HG03521 (cell line): ENCODE results near the gene TFDP1.
"Not testable (repeated sequence)": the region's sequence is repeated elsewhere in the genome, so short reads cannot be mapped to it uniquely, and the experiment has no call there.

ENCODE experiments used
- ATAC-seq: cut with Tn5 transposase; IDR thresholded peaks from one replicate; pipeline ENCODE4 v1.9.1; 2021; ENCODE audit warnings: mild to moderate bottlenecking, moderate library complexity; ENCODE audit not compliant: unreplicated experiment

TFDP1 gene

DNA sequence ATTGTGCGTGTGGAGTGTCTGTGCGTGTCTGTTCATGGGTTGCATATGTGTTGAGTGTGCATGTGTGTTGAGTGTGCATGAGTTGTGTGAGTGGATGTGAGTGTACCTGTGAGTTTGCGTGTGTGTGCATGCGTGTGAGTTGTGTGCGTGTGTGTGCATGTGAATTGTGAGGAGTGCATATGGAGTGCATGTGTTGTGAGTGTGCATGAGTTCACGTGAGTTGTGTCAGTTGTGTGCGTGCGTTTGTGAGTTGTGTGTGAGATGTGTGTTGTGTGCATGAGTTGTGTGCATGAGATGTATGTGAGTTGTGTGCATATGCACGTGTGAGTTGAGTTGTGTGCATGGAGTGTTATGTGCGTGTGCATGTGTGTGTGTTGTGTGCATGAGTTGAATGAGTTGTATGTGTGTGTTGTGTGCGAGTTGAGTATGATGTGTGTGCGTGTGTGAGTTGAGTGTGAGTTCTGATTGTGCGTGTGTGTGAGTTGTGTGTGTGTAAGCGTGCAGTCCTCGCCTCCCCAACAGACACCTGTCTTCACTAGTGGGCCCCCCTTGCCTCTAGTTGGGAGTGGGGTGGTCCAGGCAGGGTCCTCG is 29.3 kb downstream of the TFDP1 start:
- ATAC-seq = no peak

GRCh38 chr13:113616281-113616906 is 31.8 kb downstream of the TFDP1 start:
- ATAC-seq = no peak

DNA sequence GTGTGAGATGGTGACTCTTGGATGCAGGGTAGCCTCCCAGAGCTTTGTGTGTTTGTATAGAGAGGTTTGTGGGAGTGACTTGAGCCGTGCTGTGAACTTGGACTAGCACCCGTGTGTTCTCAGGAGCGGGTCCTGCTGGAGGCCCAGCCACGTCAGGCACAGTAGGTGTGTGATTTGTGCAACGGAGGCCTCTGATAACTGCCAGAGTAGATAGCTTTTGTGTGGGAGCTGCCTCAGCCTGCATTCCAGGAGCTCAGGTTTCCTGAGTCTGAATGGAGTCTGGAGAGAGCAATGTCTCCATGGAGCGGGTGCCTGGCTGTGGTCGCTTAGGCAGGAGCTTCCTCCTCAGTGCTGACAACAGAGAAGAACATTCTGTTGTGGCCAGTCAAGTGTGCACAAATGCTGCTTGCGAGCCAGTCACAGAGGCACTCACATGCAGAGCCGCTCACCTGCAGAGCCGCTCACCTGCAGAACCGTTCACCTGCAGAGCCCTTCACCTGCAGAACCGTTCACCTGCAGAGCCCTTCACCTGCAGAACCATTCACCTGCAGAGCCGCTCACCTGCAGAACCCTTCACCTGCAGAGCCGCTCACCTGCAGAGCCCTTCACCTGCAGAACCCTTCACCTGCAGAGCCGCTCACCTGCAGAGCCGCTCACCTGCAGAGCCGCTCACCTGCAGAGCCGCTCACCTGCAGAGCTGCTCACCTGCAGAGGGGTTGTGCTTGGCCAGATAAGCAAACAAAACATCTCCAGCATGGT is 32.6 kb downstream of the TFDP1 start:
- ATAC-seq = no peak

DNA sequence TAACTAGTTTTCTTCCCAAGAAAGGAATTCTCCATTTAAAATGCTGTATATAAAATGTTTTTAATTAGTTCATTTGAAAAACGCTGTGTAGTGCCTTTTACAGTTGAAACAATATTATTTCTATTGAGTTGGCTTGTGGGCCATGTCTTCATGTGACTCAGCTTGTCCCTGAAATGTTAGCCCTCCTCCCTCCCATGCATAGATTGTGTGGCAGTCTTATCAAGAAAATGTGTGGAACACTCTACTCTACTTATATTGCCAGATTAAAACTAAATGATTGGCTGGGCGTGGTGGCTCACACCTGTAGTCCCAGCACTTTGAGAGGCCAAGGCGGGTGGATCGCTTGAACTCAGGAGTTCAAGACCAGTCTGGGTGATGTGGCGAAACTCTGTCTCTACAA is 33.4 kb downstream of the TFDP1 start:
- no peak for ATAC-seq

DNA sequence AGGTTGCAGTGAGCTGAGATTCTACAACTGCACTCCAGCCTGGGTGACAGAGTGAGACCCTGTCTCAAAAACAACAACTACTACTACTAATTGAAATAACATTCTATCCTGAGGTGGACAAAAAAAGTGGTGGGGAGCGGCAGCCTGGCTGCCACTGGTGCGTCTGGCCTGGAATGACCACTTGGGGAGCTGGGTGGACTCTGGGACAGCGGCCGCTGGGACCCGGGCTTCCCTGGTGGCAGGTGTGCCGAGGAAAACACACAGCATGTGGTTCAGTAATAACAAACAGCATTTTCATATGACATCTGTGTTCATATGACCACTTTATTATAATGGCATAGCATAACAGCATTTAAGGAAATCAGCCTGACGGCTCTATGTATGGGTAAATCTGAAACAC is 33.9 kb downstream of the TFDP1 start:
- no peak for ATAC-seq

- no peak for ATAC-seq
These were observed 35.7 kb downstream of the TFDP1 start for GRCh38 chr13:113620036-113620796.

GRCh38 chr13:113621046-113621445 is 36.5 kb downstream of the TFDP1 start:
- no peak for ATAC-seq

- not testable (repeated sequence) for ATAC-seq
These were observed 36.9 kb downstream of the TFDP1 start for GRCh38 chr13:113621498-113621897.

DNA sequence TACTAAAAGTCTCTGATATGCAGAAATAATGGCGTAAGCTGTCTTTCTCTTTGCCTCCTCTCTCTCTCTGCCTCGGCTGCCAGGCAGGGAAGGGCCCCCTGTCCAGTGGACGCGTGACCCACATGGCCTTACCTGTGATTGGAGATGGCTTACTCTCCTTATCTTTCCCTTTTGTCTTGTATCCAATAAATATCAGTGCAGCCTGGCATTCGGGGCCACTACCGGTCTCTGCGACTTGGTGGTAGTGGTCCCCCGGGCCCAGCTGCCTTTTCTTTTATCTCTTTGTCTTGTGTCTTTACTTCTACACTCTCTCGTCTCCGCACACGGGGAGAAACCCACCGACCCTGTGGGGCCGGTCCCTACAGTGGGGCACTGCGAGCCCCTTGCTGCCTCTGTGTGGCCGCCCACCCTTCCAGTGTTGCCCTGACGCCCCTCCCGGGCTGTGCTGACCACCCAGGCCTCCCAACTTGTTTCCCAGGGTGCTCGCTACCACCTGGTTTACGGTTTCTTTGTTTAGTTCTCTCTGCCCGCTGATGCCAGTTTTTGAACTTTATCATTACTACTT is 37.5 kb downstream of the TFDP1 start:
- ATAC-seq = not testable (repeated sequence)

DNA sequence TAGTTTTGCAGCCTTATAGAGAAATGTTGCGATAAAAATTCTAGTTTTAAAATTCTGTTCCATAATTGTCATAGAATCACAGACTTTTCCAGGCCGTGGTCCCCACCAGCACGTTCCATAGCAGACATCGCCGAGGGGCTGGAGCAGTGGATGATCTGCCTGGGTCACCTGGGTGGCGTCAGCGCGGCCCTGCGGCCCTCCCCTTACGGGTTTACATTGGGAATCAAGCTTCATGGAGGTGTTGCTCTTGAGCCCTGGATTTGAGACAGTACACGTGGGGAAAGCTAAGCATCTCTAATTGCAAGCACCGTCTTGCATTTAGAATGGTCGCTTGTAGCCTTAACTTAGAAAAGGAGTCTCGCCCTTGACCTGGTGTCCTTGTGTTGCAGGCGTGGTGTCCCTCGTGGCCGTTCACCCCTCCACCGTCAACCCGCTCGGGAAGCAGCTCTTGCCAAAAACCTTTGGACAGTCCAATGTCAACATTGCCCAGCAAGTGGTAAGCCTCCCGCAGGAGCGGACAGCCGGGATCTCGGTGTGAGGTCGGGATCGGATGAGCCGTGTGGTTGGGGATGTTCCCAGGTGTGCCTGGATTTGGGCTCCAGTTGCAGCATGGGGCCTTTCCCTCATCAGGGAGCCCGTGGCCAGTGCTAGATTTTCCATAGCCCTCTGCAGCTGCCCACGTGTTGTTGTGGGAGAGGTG is 38.4 kb downstream of the TFDP1 start:
- no peak for ATAC-seq

DNA sequence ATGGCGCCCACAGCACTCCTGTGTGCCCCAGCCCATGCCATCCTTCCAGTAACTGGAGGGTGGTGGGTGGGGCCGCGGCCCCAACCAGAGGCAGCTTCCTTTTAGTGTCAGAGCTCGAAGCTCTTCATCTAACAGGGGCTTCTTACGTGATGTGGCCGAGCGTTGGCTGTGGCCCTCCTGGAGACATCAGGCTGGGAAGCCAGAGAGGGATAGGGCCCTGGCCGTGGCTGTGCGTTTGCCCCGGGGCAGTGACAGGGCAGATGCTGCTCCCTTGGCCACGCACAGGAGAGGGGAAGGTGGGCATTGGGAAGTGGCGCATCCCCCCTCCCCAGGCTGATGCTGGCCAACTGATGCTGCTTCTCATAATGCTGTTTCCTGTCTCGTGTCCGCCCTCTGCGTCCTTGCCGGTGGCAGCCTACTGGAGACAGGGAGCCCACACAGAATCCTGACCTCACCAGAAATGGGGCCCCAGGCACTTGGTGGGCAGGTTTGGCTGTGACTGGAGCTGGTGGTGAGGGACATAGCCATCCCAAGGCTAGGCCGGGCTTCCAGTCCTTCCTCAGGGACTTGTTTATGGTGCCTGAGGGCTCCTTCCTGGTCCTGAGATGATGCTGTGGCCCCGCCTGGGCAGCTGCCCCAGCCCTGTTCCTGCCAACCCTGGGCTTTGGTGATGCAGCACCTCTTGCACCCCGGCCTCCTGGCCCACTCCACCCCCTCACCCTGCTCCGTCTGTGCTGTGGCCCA is 39.1 kb downstream of the TFDP1 start:
- no peak for ATAC-seq

GRCh38 chr13:113624235-113624587 is 39.7 kb downstream of the TFDP1 start:
- no peak for ATAC-seq

GRCh38 chr13:113624640-113625304 is 40.2 kb downstream of the TFDP1 start:
- ATAC-seq = not testable (repeated sequence)

DNA sequence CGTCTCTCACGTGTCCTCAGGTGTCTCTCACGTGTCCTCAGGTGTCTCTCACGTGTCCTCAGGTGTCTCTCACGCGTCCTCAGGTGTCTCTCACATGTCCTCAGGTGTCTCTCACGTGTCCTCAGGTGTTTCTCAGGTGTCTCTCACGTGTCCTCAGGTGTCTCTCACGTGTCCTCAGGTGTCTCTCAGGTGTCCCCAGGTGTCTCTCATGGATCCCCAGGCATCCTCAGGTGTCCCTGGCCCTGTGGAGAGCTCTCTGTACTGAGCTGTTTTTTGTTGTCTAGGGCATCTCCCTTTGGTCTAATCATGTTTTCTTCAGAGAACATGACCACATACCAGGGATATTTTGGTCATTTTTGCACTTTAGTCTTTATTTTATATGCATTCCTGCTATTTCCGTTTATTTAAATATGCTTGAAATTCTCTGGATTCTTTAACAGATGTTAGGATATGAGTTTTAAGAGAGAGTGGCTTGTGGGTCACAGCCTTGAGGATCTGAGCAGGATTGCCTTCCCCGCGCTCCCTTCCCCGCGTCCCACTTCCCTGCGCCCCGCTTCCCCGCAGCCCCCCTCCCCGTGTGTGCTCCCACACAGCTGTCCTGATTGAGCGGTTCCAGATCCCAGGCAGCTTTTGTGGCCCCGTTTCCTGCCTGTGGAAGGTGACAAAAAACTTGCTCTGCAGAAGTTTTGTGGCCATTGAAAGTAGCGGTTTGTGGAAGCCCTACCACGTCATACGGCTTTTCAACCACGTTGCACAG is 41.6 kb downstream of the TFDP1 start:
- no peak for ATAC-seq

DNA sequence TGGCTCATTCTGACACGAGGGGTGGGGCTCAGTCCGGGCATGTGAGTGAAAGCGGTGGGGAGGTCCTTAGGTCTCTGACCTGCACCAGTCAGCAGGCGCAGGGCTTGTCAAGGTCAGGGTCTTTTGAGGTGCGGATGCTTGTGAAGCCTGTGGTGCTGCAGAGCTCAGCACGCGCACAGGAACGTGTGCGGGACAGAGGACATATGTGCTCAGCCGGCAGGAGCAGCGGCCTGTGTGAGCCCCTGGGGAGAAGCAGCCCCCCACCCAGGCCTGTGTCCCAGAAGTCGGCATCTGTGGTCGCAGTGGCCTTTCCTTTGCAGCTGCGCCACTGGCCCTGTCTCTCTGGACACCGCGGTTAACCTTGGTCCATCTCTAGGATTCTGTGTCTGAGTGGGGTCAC is 42.6 kb downstream of the TFDP1 start:
- ATAC-seq = no peak

- ATAC-seq = no peak
These were observed 44.0 kb downstream of the TFDP1 start for GRCh38 chr13:113628291-113629270.

DNA sequence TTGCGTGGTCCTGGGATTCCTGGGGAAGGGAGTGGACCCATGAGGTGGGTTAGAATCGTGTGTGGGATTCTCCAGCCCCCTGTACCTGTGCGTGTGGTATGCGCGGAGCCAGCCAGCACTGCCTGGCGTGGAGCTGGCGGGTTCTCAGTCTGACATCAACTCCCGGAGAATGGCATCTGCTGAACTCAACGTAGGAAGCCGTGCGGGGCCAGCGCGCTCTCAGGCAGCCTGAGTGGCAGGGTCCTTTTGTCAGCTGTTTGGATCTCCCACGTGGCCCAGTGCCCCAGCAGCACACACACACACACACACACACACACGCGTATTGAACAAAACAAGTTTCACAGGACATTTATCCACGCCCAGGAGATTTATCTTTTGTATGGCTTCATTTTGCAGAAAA is 45.3 kb downstream of the TFDP1 start:
- no peak for ATAC-seq

GRCh38 chr13:113630296-113630695 is 45.7 kb downstream of the TFDP1 start:
- ATAC-seq = no peak
